GM12872 (cell line): ENCODE data around the gene IL1RL2.

Source experiments
- CTCF ChIP-seq: IDR thresholded peaks from 3 replicates; pipeline ENCODE4 v1.5.1; 2011; ENCODE audit warnings: low read depth, mild to moderate bottlenecking, low read length, moderate library complexity; ENCODE audit not compliant: insufficient read depth

IL1RL2 gene

GRCh38 chr2:102277202-102277700 is 90.4 kb downstream of the IL1RL2 start:
- no peak for TF ChIP-seq CTCF

GRCh38 chr2:102278720-102279390 is 92.0 kb downstream of the IL1RL2 start:
- no peak for TF ChIP-seq CTCF

- TF ChIP-seq CTCF = no peak
Measured at GRCh38 chr2:102279391-102279735, 92.5 kb downstream of the IL1RL2 start.

- TF ChIP-seq CTCF = no peak
Measured at GRCh38 chr2:102282678-102283091, 95.9 kb downstream of the IL1RL2 start.

GRCh38 chr2:102283996-102284395 is 97.2 kb downstream of the IL1RL2 start:
- TF ChIP-seq CTCF = no peak

GRCh38 chr2:102284611-102285010 is 97.8 kb downstream of the IL1RL2 start:
- TF ChIP-seq CTCF = no peak

GRCh38 chr2:102285368-102285767 is 98.5 kb downstream of the IL1RL2 start:
- no peak for TF ChIP-seq CTCF
